Left ventricle myocardium inferior (tissue), 1 donor: ENCODE results near the gene COPS2. TPM values are rescaled to one million over a fixed set of nuclear protein-coding genes. Genes with fewer than 3 reads are reported as not detected.
"Not testable (repeated sequence)": the region's sequence is repeated elsewhere in the genome, so short reads cannot be mapped to it uniquely, and the experiment has no call there.

ENCODE experiments used
- DNase-seq: peaks from one replicate; pipeline ENCODE4 v3.0.0-alpha.2; 2020
- H3K27ac ChIP-seq: fragments of 200-600 bp; replicated peaks from 2 replicates; pipeline ENCODE4 v1.8.0; 2021
- H3K27me3 ChIP-seq: fragments of 200-600 bp; 2 replicates; pipeline ENCODE4 v1.8.0; 2021; ENCODE audit warnings: low read depth
- H3K36me3 ChIP-seq: fragments of 200-600 bp; 2 replicates; pipeline ENCODE4 v1.8.0; 2021
- H3K4me1 ChIP-seq: fragments of 200-600 bp; 2 replicates; pipeline ENCODE4 v1.8.0; 2021
- H3K4me3 ChIP-seq: fragments of 200-600 bp; 2 replicates; pipeline ENCODE4 v1.8.0; 2021; ENCODE audit warnings: mild to moderate bottlenecking, moderate library complexity
- H3K9me3 ChIP-seq: fragments of 200-600 bp; replicated peaks from 2 replicates; pipeline ENCODE4 v1.8.0; 2021
- CTCF ChIP-seq: fragments of 200-600 bp; IDR thresholded peaks from 2 replicates; pipeline ENCODE4 v1.8.0; 2021; ENCODE audit warnings: antibody characterized with exemption, mild to moderate bottlenecking, borderline replicate concordance
- intact Hi-C: fragments of 100-400 bp; cut with micrococcal nuclease; formaldehyde crosslinking; loops from one replicate; pipeline ENCODE4 v1.11.0; 2022
- microRNA-seq: library from miRNA; unstranded; fragments of <30 nt; microRNA quantifications from one replicate; pipeline ENCODE4 v1.2.0, GENCODE V29; 2020
- total RNA-seq: library from RNA; stranded (reverse); fragmentation: NEBNext Ultra II Directional; extraction: Animal tissue kit (Norgen Biotek cat#: 25700); gene quantifications from one replicate; pipeline ENCODE4 v1.2.1, GENCODE V29; 2021
- donor health status: DM: no; HTN: yes; CAD: no; lungs with severe emphysema.

Gene COPS2
- total RNA-seq, 1 donor from 2014 or later, result 79.5 TPM

DNA sequence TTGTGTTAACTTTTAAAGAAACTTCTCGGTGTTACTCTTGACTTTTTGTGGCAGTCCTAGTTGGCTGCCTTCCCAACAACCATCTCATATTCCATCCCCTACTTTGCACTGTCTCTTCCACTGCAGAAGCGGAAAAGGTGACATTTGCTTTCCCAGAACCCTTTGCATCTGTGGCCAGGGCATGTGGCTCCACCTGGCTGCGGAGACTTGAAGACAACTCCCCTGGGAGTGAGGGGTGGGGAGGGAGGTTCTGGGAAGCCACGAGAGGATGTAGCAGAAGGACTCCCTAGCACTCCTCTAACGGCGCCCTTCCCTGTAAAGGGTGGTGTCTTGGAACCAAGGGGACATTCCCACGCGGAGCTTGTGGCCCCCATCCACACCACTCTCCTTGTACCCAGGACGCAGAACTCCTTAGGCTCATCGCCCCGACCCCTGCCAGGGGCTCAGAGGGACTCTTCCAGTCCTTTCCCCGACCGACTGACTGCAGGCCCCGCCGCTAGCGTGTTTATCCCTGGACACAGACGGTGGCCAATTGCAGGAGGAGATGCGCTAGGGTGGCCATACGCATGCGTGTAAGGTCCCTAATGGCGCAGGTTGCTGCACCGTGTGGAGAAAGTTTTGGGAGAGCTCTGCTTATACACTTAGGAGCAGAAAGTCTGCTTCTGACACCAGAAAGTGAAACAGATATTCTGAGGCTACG lies 75.9 kb downstream of the COPS2 start:
- no peak overlapping the region for H3K4me3 ChIP-seq
- TF ChIP-seq CTCF, result no peak

GRCh38 chr15:49075881-49076280 lies 79.5 kb downstream of the COPS2 start:
- intact Hi-C loops, result no loop called here
- H3K4me1 ChIP-seq, result no peaks in the 10 kb centered on the region
- no peaks in the 10 kb centered on the region for H3K36me3 ChIP-seq
- H3K27ac ChIP-seq, result no peak overlapping the region
- H3K9me3 ChIP-seq, result no peaks in the 10 kb centered on the region
- no peaks in the 10 kb centered on the region for H3K27me3 ChIP-seq
- no peak for TF ChIP-seq CTCF
- no peak for DNase-seq
- no peak overlapping the region for H3K4me3 ChIP-seq

More for the DNA sequence above, 75.9 kb downstream of the COPS2 start:
- H3K27me3 ChIP-seq, result no peaks in the 10 kb centered on the region
- no peaks in the 10 kb centered on the region for H3K36me3 ChIP-seq
- H3K27ac ChIP-seq, result no peak overlapping the region
- intact Hi-C loops, result no loop called here
- no peak for DNase-seq
- H3K9me3 ChIP-seq, result no peaks in the 10 kb centered on the region
- H3K4me1 ChIP-seq, result no peaks in the 10 kb centered on the region

DNA sequence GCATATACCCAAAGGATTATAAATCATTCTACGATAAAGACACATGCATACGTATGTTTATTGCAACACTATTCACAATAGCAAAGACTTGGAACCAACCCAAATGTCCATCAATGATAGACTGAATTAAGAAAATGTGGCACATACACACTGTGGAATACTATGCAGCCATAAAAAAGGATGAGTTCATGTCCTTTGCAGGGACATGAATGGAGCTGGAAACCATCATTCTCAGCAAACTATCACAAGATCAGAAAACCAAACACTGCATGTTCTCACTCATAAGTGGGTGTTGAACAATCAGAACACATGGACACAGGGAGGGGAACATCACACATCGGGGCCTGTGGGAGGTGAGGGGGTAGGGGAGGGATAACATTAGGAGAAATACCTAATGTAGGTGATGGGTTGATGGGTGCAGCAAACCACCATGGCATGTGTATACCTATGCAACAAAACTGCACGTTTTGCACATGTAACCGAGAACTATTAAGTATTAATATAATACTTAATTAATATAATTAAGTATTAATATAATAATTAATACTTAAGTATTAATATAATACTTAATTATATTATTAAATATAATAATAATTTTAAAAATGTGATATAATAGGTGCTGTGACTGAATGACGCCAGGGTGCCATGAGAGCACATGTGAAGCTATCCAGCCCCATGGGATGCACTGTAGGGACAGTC lies 80.7 kb downstream of the COPS2 start:
- H3K36me3 ChIP-seq, H3K4me1 ChIP-seq, DNase-seq, H3K9me3 ChIP-seq, H3K27me3 ChIP-seq, intact Hi-C loops, H3K27ac ChIP-seq, H3K4me3 ChIP-seq: not testable (repeated sequence)

Small RNA genes lying within 50 kb of the gene (microRNA-seq; reads per million reads assigned to microRNA genes)
- not detected for gene MIR4716

Other genes with a start within 250 kb of the COPS2 start
- gene SHC4, start 191.7 kb downstream of the COPS2 start, total RNA-seq, result 3.3 TPM
- 39.3 TPM for gene SECISBP2L, start 109.2 kb downstream of the COPS2 start, total RNA-seq
- 39.3 TPM for gene GALK2, start 14.6 kb upstream of the COPS2 start, total RNA-seq